Stimulated activated CD4-positive, alpha-beta T cell treated with anti-CD3 and anti-CD28 coated beads, TNF-alpha, amount 100 ng/mL, for 24 hours (primary cell): ENCODE results near the gene SHC1.
"Not testable (repeated sequence)": the region's sequence is repeated elsewhere in the genome, so short reads cannot be mapped to it uniquely, and the experiment has no call there.

Source experiments
- DNase-seq, 3 experiments: peaks; one replicate each; pipeline ENCODE4 v3.0.0-alpha.2; 2020; ENCODE audit warnings: low read depth in 3 of 3

SHC1 gene

GRCh38 chr1:154995301-154995983 is 24.9 kb upstream of the SHC1 start:
- not testable (repeated sequence) for DNase-seq

- no peak for DNase-seq
Measured at GRCh38 chr1:154994591-154994990, 24.0 kb upstream of the SHC1 start.

- no peak for DNase-seq
Measured at GRCh38 chr1:154994269-154994587, 23.7 kb upstream of the SHC1 start.

GRCh38 chr1:154993572-154994268 is 23.2 kb upstream of the SHC1 start, which contains the start of gene LENEP:
Gene LENEP, plus strand, starts transcription at chr1:154993586. Its CDS starts 22 bp downstream, at chr1:154993608.
- no peak for DNase-seq

- no peak for DNase-seq
Measured at GRCh38 chr1:154992721-154993571, 22.4 kb upstream of the SHC1 start.

GRCh38 chr1:154990276-154990675 is 19.7 kb upstream of the SHC1 start:
- no peak for DNase-seq

GRCh38 chr1:154989195-154989860 is 18.8 kb upstream of the SHC1 start:
- no peak for DNase-seq

- no peak for DNase-seq
Measured at GRCh38 chr1:154988058-154988954, 17.8 kb upstream of the SHC1 start.

- DNase-seq = no peak
Measured at GRCh38 chr1:154987326-154987725, 16.8 kb upstream of the SHC1 start.

- DNase-seq = not testable (repeated sequence)
Measured at GRCh38 chr1:154986736-154987135, 16.2 kb upstream of the SHC1 start.

GRCh38 chr1:154983776-154984466 is 13.4 kb upstream of the SHC1 start:
- no peak for DNase-seq

- peak; percentile 90 to 96 (median 96) for DNase-seq
Measured at GRCh38 chr1:154982897-154983648, 12.5 kb upstream of the SHC1 start, which contains the start of gene FLAD1. Gene FLAD1, plus strand, starts transcription at chr1:154983344. Its CDS starts 351 bp downstream, at chr1:154983695.

GRCh38 chr1:154982341-154982740 is 11.8 kb upstream of the SHC1 start:
- no peak for DNase-seq

GRCh38 chr1:154978360-154978759 is 7.8 kb upstream of the SHC1 start:
- DNase-seq = no peak

- not testable (repeated sequence) for DNase-seq
Measured at GRCh38 chr1:154977762-154978161, 7.2 kb upstream of the SHC1 start.

GRCh38 chr1:154975409-154976059 is 5.0 kb upstream of the SHC1 start:
- peak in 2 of 3 experiments; percentile 30 to 70 for DNase-seq

GRCh38 chr1:154974808-154975408 is 4.4 kb upstream of the SHC1 start:
- DNase-seq = peak; percentile 86 to 93 (median 92)

- peak; percentile 88 to 95 (median 92) for DNase-seq
Measured at GRCh38 chr1:154974102-154974807, 3.7 kb upstream of the SHC1 start, which contains the start of gene CKS1B. Gene CKS1B, plus strand, starts transcription at chr1:154974681. Its CDS starts 65 bp downstream, at chr1:154974746.
